NCI-H2171 (cell line): Measurements from ENCODE around the gene AIF1L.
"Not testable (repeated sequence)": the region's sequence is repeated elsewhere in the genome, so short reads cannot be mapped to it uniquely, and the experiment has no call there.

Source experiments
- DNase-seq: peaks from one replicate; lab custom pipeline; 2025; lab: John Stamatoyannopoulos, UW

AIF1L gene

DNA sequence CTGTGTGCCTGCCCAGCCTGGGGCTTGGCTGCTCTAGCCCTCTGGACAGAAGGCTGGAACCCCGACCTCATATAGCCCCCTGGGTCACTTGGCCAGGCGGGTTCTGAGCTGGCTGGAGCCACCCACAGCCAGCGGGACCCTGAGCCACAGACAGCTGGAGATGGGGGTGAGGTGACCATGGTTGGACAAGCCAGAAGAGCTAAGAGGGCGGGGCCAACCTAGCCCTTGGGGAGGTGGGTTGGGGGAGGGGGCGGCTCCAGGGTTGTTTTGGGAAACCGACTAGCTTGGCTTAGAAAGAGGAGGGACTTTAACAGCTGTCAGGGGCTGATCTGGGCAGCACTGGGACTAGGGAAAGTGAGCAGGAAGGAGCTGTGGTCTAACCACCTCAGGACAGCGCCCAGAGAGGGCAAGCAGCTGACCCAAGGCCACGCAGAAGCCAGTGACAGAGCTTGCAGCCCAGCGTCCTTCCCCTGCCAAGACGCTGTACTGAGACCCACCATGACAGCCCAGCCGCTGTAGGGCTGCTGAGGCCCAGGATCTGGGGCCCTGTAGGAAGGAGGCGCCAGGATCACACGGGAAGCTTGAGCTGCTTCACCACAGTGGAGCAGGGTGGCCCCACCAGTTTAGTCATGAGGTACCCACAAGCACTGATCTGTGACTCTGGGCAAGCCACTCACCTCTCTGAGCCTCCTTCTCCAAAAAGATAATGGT, 2.2 kb downstream of the AIF1L start:
- no peak for DNase-seq

GRCh38 chr9:131099102-131099606, 2.8 kb downstream of the AIF1L start:
- no peak for DNase-seq

- DNase-seq, result not testable (repeated sequence)
Observed at GRCh38 chr9:131099845-131100244, 3.5 kb downstream of the AIF1L start.

- DNase-seq, result no peak
Observed at GRCh38 chr9:131100445-131100844, 4.1 kb downstream of the AIF1L start.

GRCh38 chr9:131101207-131101964, 5.1 kb downstream of the AIF1L start:
- DNase-seq, result no peak

GRCh38 chr9:131103024-131103423, 6.7 kb downstream of the AIF1L start:
- DNase-seq, result no peak

DNA sequence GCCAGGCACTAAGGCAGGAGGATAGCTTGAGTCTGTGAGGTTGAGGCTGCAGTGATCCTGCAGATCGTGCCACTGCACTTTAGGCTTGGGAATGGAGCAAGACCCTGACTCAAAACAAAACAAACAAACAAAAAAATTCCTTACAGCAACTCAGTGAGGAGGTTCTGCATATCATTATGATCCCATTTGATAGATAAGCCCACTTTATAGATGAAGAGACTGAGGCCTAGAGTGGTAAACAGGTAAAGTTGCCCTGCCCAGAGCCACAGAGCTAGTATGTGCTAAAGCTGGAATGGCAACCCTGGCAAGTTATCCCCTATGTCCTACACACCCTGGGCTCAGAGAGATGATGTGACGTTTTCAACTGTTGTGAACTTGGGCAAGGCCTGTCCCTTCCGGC, 7.2 kb downstream of the AIF1L start:
- no peak for DNase-seq

GRCh38 chr9:131104016-131104740, 7.8 kb downstream of the AIF1L start:
- DNase-seq, result no peak

DNA sequence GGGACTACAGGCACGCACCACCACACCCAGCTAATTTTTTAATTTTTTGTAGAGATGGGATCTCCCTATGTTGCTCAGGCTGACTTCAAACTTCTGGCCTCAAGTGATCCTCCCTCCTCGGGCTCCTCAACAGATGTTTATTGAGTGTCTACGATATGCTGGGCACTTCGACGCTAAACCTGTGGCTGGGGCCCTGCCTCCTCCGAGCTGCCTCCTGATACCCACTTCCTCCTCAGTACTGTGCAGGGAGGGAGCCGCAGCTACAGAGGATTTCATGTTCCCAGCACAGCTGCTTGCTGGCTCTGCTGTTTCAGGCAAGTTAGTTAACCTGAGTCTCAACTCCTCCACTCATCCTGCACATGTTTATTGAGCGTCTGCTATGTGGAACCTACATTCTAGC, 9.6 kb downstream of the AIF1L start:
- no peak for DNase-seq

GRCh38 chr9:131107760-131108159, 11.4 kb downstream of the AIF1L start:
- DNase-seq, result no peak

GRCh38 chr9:131111186-131111853, 15.0 kb downstream of the AIF1L start:
- DNase-seq, result no peak

GRCh38 chr9:131111854-131112311, 15.6 kb downstream of the AIF1L start:
- DNase-seq, result no peak

DNA sequence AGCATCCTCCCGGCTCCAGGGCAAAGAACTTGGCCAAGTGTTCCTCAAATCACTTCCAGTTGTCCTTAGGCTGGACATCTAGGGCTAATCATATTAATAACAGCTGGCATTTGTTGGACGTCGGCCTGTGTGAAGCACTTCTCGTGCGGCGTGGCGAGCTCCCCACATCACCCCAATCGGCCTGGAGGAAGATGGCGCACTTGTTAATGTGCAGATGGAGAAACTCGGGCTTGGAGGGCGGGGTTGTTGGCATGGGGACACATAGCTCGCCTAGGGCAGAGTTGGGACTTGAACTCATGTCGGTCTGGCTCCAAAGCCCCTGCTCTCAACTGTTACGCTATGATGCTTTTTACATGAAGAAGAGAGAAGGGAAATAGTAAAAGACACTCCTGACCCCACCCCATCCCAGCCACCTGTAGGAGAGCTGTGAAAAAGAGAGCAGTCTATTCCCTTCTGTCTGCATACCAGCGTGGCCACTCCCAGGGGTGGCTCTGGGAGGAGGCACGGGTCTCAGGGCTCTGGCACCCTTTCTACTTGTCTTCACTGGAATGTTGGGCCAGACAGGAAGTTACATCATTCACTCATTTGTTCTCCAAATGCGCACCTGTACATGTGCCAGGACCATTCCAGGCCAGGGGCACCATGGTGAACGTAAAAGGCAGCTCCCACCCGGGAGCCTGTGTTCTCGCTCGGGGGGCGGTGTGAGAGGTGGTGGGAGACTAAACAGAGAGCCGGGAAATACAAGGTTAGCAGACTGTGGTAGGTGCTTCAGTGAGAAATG, 16.2 kb downstream of the AIF1L start:
- DNase-seq, result no peak

GRCh38 chr9:131113655-131114054, 17.3 kb downstream of the AIF1L start:
- DNase-seq, result no peak

DNA sequence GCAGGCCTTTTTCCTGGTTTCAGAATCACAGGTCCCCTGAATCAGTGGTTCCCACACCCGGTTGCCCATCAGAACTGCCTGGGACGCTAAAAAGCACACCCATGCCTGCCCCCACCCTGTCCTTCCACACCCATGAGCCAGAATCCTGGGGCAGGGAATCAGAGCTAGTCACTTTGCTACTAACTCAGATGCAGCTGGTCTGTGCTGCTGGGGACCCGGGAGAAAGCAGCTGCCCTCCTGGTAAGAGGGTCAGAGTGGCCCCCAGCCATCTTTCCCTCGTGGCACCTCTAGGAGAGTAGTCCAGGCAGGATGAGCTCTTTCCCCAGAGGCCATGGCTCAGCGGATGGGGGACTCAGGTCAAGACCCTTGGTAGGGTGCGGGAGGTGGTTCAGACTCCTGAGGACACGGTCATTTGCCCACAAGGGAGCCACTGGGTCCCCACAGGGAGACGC, 17.8 kb downstream of the AIF1L start:
- DNase-seq, result no peak

DNA sequence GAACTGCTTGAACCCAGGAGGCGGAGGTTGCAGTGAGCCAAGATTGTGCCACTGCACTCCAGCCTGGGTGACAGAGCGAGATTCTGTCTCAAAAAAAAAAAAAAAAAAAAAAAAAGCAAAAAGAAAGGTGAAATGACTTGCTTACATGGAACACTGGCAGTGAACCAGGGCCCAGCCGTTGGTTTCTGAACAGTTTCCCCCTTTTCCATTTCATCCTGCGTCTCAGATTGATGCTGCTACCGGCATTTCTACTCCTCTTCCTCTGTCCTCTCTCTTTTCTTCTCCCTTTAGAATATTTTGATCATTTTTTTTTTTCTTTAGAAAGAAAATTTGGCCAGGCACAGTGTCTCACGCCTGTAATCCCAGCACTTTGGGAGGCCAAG, 19.0 kb downstream of the AIF1L start:
- DNase-seq, result not testable (repeated sequence)

- DNase-seq, result no peak
Observed at GRCh38 chr9:131116281-131117120, 20.2 kb downstream of the AIF1L start.

DNA sequence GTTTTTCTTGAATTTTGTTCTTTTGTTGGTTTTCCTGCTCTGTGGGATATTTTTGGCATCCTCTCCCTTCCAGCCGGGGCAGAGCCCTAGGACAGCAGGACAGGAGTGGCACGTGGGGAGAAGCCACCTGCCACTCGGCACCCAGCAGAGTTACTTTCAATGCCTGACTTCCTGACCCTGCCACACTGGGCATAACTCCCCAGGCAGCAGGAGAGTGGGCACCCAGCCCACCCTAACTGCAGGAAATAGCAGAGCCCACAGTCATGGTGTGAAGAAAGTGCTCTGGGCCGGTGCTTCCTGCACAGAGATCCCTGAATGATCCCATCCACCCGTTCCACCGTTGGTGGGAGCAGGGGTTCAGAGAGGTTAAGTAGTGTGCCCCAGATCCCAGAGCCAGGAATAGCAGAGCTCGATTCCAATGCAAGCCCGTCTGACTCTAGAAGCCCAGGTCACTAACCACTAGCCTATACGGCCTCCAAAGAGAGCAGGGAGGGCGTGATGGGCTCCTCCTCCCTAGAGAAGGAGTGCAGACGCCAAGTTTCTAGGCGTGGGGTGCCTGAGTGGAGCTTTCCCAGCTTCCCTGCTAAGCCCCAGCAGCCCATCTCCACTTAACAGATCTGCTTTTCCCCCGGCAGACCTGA, 20.9 kb downstream of the AIF1L start:
- no peak for DNase-seq

GRCh38 chr9:131117762-131118145, 21.4 kb downstream of the AIF1L start:
- DNase-seq, result no peak

GRCh38 chr9:131119600-131119999, 23.3 kb downstream of the AIF1L start:
- no peak for DNase-seq
